Esophagus squamous epithelium (tissue), 4 donors: Measurements from ENCODE around the gene CECR2.

Experiments used
- CTCF ChIP-seq, 6 experiments: fragments of 450-650 bp in 4 of 6; fragments of 200-600 bp in 2 of 6; sonication (generic) in 2 of 6; IDR thresholded peaks; one replicate each; pipeline ENCODE4 v1.5.1; 2016 to 2019; ENCODE audit warnings: antibody characterized with exemption in 6 of 6, mild to moderate bottlenecking in 4 of 6, moderate library complexity in 4 of 6
- POLR2A ChIP-seq, 4 donors: fragments of 450-650 bp; IDR thresholded peaks; one replicate each; pipeline ENCODE4 v1.6.1; 2017; ENCODE audit warnings: antibody characterized with exemption in 4 of 4, mild to moderate bottlenecking in 4 of 4, moderate library complexity in 3 of 4

- TF ChIP-seq POLR2A (IDR thresholded peaks at IDR 0.05) (no peak), CTCF (IDR thresholded peaks at IDR 0.05) (no peak)
These were observed 31.6 kb upstream of the CECR2 start for GRCh38 chr22:17337639-17338038.
